ENCODE measurements around the gene DCBLD2. TPM values are rescaled to one million over a fixed set of nuclear protein-coding genes. Genes with fewer than 3 reads are reported as not detected.
A peak's percentile ranks its signal among the peaks of the same experiment; 100 is the strongest.

Gene DCBLD2, protein sequence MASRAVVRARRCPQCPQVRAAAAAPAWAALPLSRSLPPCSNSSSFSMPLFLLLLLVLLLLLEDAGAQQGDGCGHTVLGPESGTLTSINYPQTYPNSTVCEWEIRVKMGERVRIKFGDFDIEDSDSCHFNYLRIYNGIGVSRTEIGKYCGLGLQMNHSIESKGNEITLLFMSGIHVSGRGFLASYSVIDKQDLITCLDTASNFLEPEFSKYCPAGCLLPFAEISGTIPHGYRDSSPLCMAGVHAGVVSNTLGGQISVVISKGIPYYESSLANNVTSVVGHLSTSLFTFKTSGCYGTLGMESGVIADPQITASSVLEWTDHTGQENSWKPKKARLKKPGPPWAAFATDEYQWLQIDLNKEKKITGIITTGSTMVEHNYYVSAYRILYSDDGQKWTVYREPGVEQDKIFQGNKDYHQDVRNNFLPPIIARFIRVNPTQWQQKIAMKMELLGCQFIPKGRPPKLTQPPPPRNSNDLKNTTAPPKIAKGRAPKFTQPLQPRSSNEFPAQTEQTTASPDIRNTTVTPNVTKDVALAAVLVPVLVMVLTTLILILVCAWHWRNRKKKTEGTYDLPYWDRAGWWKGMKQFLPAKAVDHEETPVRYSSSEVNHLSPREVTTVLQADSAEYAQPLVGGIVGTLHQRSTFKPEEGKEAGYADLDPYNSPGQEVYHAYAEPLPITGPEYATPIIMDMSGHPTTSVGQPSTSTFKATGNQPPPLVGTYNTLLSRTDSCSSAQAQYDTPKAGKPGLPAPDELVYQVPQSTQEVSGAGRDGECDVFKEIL
- total RNA-seq (2014; rRNA removed; shearing (Covaris generic); ENCODE audit: low replicate concordance) = 0.18 and 0.22 TPM in 2 replicates

- no peaks in the 10 kb centered on the region for H3K27me3 ChIP-seq (ENCODE audit: low read length)
Measured at GRCh38 chr3:98901392-98902350, at the start of gene DCBLD2. Gene DCBLD2, minus strand, starts transcription at chr3:98901695. Its CDS starts 369 bp downstream, at chr3:98901326.

GRCh38 chr3:98945666-98946065 is 44.2 kb upstream of the DCBLD2 start:
- no peak overlapping the region for H3K4me2 ChIP-seq (ENCODE audit: low read depth, low read length, poor library complexity, severe bottlenecking)
- no peaks in the 10 kb centered on the region for H3K4me1 ChIP-seq (ENCODE audit: low read length)
- H3K9me3 ChIP-seq (ENCODE audit: low read length) = no peaks in the 10 kb centered on the region
- no peak for DNase-seq
- H3K27ac ChIP-seq (ENCODE audit: low read length) = no peak overlapping the region
- no peaks in the 10 kb centered on the region for H3K27me3 ChIP-seq (ENCODE audit: low read length)
- H3K9ac ChIP-seq (ENCODE audit: low read length) = no peak overlapping the region
- H3K79me2 ChIP-seq (ENCODE audit: low read length) = no peaks in the 10 kb centered on the region
- no peaks in the 10 kb centered on the region for H3K36me3 ChIP-seq (ENCODE audit: insufficient read depth, low read length)
- no peak overlapping the region for H3K4me3 ChIP-seq (ENCODE audit: low read length)
- no peak overlapping the region for H2AFZ ChIP-seq (ENCODE audit: low read length)
- no peaks in the 10 kb centered on the region for H3K9me2 ChIP-seq (replicated peaks; ENCODE audit: insufficient read depth, low read length)
- no peaks in the 10 kb centered on the region for H4K20me1 ChIP-seq (ENCODE audit: insufficient read depth, low read depth, low read length)

More at GRCh38 chr3:98901392-98902350, at the start of gene DCBLD2:
- Histone ChIP-seq H3K36me3 (ENCODE audit: insufficient read depth, low read length) (no peaks in the 10 kb centered on the region), H3K9ac (ENCODE audit: low read length) (peak within 1 kb of the TSS; percentile 65), H3K4me2 (ENCODE audit: low read depth, low read length, poor library complexity, severe bottlenecking) (peak within 1 kb of the TSS; percentile 81), H3K9me3 (ENCODE audit: low read length) (no peaks in the 10 kb centered on the region), H3K27ac (ENCODE audit: low read length) (no peak within 1 kb of the TSS), H3K4me3 (ENCODE audit: low read length) (peak within 1 kb of the TSS; percentile 67), H3K9me2 (replicated peaks; ENCODE audit: insufficient read depth, low read length) (no peaks in the 10 kb centered on the region), H3K4me1 (ENCODE audit: low read length) (peaks cover 10% of the 10 kb centered on the region), H4K20me1 (ENCODE audit: insufficient read depth, low read depth, low read length) (no peaks in the 10 kb centered on the region), H2AFZ (ENCODE audit: low read length) (peak within 1 kb of the TSS; percentile 93), H3K79me2 (ENCODE audit: low read length) (no peaks in the 10 kb centered on the region)
- DNase-seq = peak; percentile 95

GRCh38 chr3:98945101-98945524 is 43.6 kb upstream of the DCBLD2 start:
- no peaks in the 10 kb centered on the region for H3K9me3 ChIP-seq (ENCODE audit: low read length)
- H3K4me3 ChIP-seq (ENCODE audit: low read length) = no peak overlapping the region
- H3K27ac ChIP-seq (ENCODE audit: low read length) = no peak overlapping the region
- H4K20me1 ChIP-seq (ENCODE audit: insufficient read depth, low read depth, low read length) = no peaks in the 10 kb centered on the region
- H3K27me3 ChIP-seq (ENCODE audit: low read length) = no peaks in the 10 kb centered on the region
- no peaks in the 10 kb centered on the region for H3K79me2 ChIP-seq (ENCODE audit: low read length)
- no peak overlapping the region for H3K9ac ChIP-seq (ENCODE audit: low read length)
- H3K36me3 ChIP-seq (ENCODE audit: insufficient read depth, low read length) = no peaks in the 10 kb centered on the region
- H3K9me2 ChIP-seq (replicated peaks; ENCODE audit: insufficient read depth, low read length) = no peaks in the 10 kb centered on the region
- H2AFZ ChIP-seq (ENCODE audit: low read length) = no peak overlapping the region
- no peaks in the 10 kb centered on the region for H3K4me1 ChIP-seq (ENCODE audit: low read length)
- H3K4me2 ChIP-seq (ENCODE audit: low read depth, low read length, poor library complexity, severe bottlenecking) = no peak overlapping the region
- no peak for DNase-seq

DNA sequence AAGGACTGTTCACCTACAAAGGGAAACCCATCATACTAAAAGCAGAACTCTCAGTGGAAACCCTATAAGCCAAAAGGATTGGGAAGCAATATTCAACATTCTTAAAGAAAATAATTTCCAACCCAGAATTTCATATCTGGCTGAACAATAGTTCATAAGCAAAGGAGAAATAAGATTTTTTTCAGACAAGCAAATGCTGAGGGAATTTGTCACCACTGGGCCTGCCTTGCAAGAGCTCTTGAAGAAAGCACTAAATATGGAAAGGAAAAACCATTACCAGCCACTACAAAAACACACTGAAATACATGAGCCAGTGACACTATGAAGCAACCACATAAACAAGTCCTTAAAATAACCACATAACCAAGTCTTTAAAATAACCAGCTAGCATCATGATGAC is 28.9 kb upstream of the DCBLD2 start:
- Histone ChIP-seq H3K4me1 (ENCODE audit: low read length) (no peaks in the 10 kb centered on the region), H3K9me2 (replicated peaks; ENCODE audit: insufficient read depth, low read length) (no peaks in the 10 kb centered on the region), H3K27ac (ENCODE audit: low read length) (no peak overlapping the region), H3K9me3 (ENCODE audit: low read length) (no peaks in the 10 kb centered on the region), H3K36me3 (ENCODE audit: insufficient read depth, low read length) (no peaks in the 10 kb centered on the region), H3K27me3 (ENCODE audit: low read length) (no peaks in the 10 kb centered on the region), H3K79me2 (ENCODE audit: low read length) (no peaks in the 10 kb centered on the region), H2AFZ (ENCODE audit: low read length) (no peak overlapping the region), H3K4me2 (ENCODE audit: low read depth, low read length, poor library complexity, severe bottlenecking) (no peak overlapping the region), H3K9ac (ENCODE audit: low read length) (no peak overlapping the region), H3K4me3 (ENCODE audit: low read length) (no peak overlapping the region), H4K20me1 (ENCODE audit: insufficient read depth, low read depth, low read length) (no peaks in the 10 kb centered on the region)
- no peak for DNase-seq

DNA sequence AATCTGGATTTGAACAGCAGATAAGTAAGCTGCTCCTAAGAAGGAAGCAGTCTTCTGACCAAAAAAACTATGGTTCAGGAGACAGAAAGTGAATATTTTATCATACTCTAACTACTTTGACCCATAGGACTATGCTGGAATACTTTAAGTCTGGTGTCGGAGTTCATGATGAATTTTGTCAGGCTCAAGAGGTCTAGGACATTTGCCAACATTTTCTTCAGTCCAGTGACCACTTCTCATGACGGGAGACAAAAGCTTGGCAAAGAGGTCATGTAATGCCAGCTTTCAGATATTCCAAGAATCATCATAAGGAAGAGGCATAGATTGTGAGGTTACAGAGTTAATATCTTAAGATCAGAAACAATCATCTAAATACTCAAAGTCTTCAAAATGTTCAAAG is 20.5 kb upstream of the DCBLD2 start:
- H3K27ac ChIP-seq (ENCODE audit: low read length) = no peak overlapping the region
- 0 out of 2 replicates have a peak, but pooled peaks cover 3% of the 10 kb centered on the region for H3K27me3 ChIP-seq (ENCODE audit: low read length)
- H2AFZ ChIP-seq (ENCODE audit: low read length) = no peak overlapping the region
- no peak overlapping the region for H3K4me3 ChIP-seq (ENCODE audit: low read length)
- H3K36me3 ChIP-seq (ENCODE audit: insufficient read depth, low read length) = no peaks in the 10 kb centered on the region
- H3K9ac ChIP-seq (ENCODE audit: low read length) = no peak overlapping the region
- no peak for DNase-seq
- H4K20me1 ChIP-seq (ENCODE audit: insufficient read depth, low read depth, low read length) = no peaks in the 10 kb centered on the region
- no peaks in the 10 kb centered on the region for H3K79me2 ChIP-seq (ENCODE audit: low read length)
- no peaks in the 10 kb centered on the region for H3K4me1 ChIP-seq (ENCODE audit: low read length)
- H3K4me2 ChIP-seq (ENCODE audit: low read depth, low read length, poor library complexity, severe bottlenecking) = no peak overlapping the region
- H3K9me3 ChIP-seq (ENCODE audit: low read length) = no peaks in the 10 kb centered on the region
- no peaks in the 10 kb centered on the region for H3K9me2 ChIP-seq (replicated peaks; ENCODE audit: insufficient read depth, low read length)

- no peak overlapping the region for H3K4me3 ChIP-seq (ENCODE audit: low read length)
- H3K9me2 ChIP-seq (replicated peaks; ENCODE audit: insufficient read depth, low read length) = no peaks in the 10 kb centered on the region
- H3K9me3 ChIP-seq (ENCODE audit: low read length) = no peaks in the 10 kb centered on the region
- no peak overlapping the region for H3K27ac ChIP-seq (ENCODE audit: low read length)
- no peaks in the 10 kb centered on the region for H4K20me1 ChIP-seq (ENCODE audit: insufficient read depth, low read depth, low read length)
- no peak overlapping the region for H2AFZ ChIP-seq (ENCODE audit: low read length)
- H3K36me3 ChIP-seq (ENCODE audit: insufficient read depth, low read length) = no peaks in the 10 kb centered on the region
- H3K79me2 ChIP-seq (ENCODE audit: low read length) = no peaks in the 10 kb centered on the region
- no peak overlapping the region for H3K9ac ChIP-seq (ENCODE audit: low read length)
- no peaks in the 10 kb centered on the region for H3K4me1 ChIP-seq (ENCODE audit: low read length)
- no peak for DNase-seq
- H3K4me2 ChIP-seq (ENCODE audit: low read depth, low read length, poor library complexity, severe bottlenecking) = no peak overlapping the region
- 0 out of 2 replicates have a peak, but pooled peaks cover 3% of the 10 kb centered on the region for H3K27me3 ChIP-seq (ENCODE audit: low read length)
Measured at GRCh38 chr3:98920166-98920565, 18.7 kb upstream of the DCBLD2 start.

DNA sequence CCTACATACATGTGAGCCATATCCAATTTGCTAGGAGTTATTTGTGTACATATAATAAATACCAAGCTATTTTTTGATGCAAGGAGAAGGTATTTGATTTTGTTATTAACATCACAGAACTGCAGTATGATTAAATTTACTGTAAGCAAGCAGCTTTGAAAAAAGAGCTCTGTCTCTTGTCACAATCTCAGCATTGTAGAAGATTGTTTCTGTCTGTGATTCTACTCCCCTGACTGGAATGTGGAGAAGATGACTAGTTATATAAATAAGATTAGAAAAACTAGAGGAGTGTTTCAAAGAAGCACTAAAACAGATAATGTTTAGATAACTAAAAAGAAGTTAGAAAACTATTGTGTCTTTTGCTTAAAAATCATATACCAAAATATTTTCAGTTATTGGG is 17.1 kb upstream of the DCBLD2 start:
- H3K79me2 ChIP-seq (ENCODE audit: low read length) = no peaks in the 10 kb centered on the region
- H3K4me1 ChIP-seq (ENCODE audit: low read length) = no peaks in the 10 kb centered on the region
- no peak overlapping the region for H3K4me2 ChIP-seq (ENCODE audit: low read depth, low read length, poor library complexity, severe bottlenecking)
- H3K9me2 ChIP-seq (replicated peaks; ENCODE audit: insufficient read depth, low read length) = no peaks in the 10 kb centered on the region
- H3K36me3 ChIP-seq (ENCODE audit: insufficient read depth, low read length) = no peaks in the 10 kb centered on the region
- H3K9me3 ChIP-seq (ENCODE audit: low read length) = no peaks in the 10 kb centered on the region
- H3K4me3 ChIP-seq (ENCODE audit: low read length) = no peak overlapping the region
- no peaks in the 10 kb centered on the region for H3K27me3 ChIP-seq (ENCODE audit: low read length)
- no peaks in the 10 kb centered on the region for H4K20me1 ChIP-seq (ENCODE audit: insufficient read depth, low read depth, low read length)
- no peak overlapping the region for H2AFZ ChIP-seq (ENCODE audit: low read length)
- no peak overlapping the region for H3K9ac ChIP-seq (ENCODE audit: low read length)
- H3K27ac ChIP-seq (ENCODE audit: low read length) = no peak overlapping the region
- DNase-seq = no peak
